Suppressor macrophage (primary cell): Measurements from ENCODE around the gene CTLA4.

Experiments used
- DNase-seq, 4 experiments: peaks; one replicate each; pipeline ENCODE4 v3.0.0-alpha.2; 2020 to 2022
- total RNA-seq, 17 experiments: gene quantifications; one replicate each; lab custom pipeline; 2026; ENCODE audit warnings: mixed read lengths in 6 of 17, inconsistent platforms in 3 of 17; lab: John Stamatoyannopoulos, UW

CTLA4 gene
- total RNA-seq: 0 to 0.88 (median 0) reads per million in 17 experiments

DNA sequence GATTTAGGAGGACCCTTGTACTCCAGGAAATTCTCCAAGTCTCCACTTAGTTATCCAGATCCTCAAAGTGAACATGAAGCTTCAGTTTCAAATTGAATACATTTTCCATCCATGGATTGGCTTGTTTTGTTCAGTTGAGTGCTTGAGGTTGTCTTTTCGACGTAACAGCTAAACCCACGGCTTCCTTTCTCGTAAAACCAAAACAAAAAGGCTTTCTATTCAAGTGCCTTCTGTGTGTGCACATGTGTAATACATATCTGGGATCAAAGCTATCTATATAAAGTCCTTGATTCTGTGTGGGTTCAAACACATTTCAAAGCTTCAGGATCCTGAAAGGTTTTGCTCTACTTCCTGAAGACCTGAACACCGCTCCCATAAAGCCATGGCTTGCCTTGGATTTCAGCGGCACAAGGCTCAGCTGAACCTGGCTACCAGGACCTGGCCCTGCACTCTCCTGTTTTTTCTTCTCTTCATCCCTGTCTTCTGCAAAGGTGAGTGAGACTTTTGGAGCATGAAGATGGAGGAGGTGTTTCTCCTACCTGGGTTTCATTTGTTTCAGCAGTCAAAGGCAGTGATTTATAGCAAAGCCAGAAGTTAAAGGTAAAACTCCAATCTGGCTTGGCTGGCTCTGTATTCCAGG, at the start of gene CTLA4:
Gene CTLA4 (plus strand): TSS at position 211 of the 640 bp plus-strand sequence. CDS start 172 bp downstream, at position 383.
- no peak for DNase-seq

DNA sequence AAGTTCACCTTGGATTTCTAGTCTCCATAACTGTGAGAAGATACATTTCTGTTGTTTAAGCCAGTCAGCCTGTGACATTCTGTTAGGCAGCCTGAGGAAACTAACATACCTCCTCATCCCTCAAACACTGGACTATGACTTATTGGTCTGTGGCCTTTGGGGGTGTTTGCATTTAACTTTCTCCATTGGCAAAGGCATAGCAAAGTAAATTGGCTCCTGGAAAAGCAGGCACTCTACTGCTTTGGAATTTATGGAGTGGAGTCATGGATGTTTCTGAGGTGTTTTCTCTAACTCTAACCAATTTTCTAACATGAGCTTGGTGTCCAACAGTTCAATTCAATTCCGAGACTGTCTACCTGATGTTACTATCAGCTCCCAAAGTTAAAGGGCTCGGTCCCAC, 48.9 kb upstream of the CTLA4 start:
- DNase-seq: no peak

DNA sequence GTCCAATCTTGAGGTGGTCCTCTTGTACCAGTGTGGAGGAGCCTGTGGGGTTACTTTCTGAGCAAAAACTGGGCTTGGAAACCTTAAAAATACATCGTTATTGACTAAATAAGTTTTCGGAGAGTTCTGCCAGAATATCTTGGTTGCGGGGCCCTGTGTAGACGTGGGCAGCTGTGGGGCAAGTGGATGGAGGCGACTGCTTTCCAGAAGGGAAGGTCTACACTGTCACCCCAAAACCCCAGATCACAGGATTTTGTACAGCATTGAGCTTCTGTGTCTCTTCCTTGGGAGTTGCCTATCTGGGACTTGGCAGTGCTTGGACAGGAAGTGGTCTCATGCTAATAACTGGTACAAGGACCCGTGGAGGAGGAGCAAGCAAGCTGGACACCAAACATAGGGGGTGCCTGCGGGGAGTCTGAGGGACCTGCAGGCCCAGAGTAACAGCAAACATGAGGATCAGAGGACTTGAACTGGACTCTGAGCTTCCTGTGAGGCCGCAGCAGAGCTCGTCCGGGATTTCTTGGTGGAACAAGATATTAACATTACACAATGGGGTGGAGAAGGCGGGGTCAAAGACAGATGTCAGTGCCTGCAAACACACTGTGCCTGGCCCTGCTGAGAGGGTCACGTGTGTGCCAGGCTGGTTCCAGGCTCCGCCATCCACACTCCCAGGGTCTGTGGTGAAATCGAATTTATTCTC, 48.0 kb upstream of the CTLA4 start:
- no peak for DNase-seq

DNA sequence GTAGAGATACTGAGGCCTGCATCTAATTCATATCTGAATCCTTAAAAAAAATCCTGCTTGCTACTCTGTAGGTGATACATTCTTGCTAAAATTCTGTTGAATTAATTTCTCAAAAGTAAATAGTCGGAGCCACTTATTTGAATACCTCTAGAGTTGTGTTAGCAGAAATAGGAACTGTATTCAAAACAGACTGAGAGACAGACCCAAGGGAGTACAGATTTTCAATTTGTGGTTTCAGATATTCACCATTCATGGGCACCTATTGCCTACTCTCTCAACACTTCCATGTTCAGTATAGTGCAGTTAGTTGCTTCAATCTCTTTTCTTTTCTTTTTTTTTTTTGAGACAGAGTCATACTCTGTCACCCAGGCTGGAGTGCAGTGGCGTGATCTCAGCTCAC, 46.6 kb upstream of the CTLA4 start:
- no peak for DNase-seq

- no peak for DNase-seq
Observed at GRCh38 chr2:203822240-203822639, 45.3 kb upstream of the CTLA4 start.

DNA sequence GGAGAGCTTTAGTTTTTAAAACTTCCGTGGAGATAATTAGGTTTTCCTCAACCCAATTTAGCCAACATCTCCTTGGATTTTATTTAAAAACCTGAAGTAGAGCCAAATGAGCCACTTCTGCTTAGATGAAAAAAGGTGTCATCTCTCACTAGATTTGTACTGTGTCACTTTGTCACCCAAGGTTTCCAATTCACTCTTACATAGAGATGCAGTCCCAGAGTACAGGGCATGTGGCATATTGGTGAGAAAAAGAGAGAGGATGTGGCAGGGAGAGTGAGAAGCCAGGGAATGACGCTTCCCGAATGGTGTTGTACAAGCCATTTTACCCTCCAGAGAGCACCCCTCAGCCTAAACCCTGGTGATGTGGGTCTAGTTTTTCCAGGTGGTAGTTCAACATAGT, 44.4 kb upstream of the CTLA4 start:
- no peak for DNase-seq

GRCh38 chr2:203824057-203824456, 43.5 kb upstream of the CTLA4 start:
- peak in 2 of 4 experiments; percentile 19 to 30 for DNase-seq

GRCh38 chr2:203824603-203825002, 43.0 kb upstream of the CTLA4 start:
- peak; percentile 35 to 58 (median 52) for DNase-seq

- no peak for DNase-seq
Observed at GRCh38 chr2:203826704-203827103, 40.9 kb upstream of the CTLA4 start.

GRCh38 chr2:203830304-203831055, 37.1 kb upstream of the CTLA4 start:
- peak in 3 of 4 experiments; percentile 33 to 57 (median 34) for DNase-seq

DNA sequence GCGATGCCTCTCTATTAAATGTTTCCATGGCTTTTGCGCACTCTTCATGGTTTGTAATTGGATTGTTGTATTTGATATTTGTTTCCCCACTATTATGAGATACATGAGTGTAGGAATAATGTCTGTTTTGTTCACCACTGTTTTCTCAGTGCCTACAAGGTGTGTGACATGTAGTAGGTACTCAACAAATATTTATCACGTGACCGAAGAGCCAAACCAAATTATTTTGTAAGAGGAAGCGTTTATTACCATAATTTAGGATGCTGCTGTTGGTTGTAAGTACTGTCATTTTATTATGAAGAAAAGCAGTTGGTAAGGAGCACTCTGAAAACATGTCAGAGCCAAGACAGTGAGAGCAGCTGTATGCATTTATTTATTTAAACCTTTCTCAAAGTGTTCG, 32.2 kb upstream of the CTLA4 start:
- no peak for DNase-seq

DNA sequence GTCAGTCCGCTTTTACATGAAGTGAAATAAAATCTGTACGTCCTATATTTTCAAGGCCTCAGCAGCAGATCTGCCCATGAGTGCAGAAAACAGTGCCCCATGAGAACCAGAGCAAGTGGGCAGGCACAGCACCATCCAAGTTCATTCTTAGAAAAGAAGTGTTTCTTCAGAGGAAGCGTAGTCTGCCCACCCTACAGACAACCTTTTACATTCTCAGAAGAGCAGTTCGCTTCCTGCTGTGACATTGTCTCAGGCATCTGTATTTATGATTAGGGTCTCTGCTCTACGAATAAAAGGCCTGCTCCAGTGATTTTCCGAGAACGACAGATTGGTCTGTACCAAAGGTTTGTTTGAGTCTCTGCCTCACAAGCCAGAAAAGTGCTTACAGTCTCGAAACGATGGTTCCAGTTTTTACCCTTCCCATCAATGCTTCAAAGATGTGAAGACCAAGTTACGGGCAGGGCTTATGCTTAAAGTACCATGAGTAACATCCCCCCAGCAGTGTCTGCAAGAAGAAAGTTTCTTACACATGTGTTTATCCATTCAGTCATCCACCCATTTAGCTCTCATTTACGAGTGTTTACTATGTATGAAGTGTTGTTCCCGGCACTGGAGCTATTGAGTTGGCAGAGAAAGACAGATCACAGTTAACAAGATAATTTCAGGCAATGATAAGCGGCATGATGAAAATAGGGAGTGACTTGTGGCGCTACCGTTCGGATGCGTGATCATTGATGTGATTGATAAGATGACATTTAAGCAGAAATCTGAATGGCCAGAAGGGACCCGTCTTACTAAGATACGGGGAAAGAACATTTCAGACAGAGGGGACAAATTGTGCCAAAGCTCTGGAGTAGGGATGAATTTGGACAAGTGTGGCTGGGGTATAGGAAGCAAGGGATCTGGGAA, 31.4 kb upstream of the CTLA4 start:
- no peak for DNase-seq

DNA sequence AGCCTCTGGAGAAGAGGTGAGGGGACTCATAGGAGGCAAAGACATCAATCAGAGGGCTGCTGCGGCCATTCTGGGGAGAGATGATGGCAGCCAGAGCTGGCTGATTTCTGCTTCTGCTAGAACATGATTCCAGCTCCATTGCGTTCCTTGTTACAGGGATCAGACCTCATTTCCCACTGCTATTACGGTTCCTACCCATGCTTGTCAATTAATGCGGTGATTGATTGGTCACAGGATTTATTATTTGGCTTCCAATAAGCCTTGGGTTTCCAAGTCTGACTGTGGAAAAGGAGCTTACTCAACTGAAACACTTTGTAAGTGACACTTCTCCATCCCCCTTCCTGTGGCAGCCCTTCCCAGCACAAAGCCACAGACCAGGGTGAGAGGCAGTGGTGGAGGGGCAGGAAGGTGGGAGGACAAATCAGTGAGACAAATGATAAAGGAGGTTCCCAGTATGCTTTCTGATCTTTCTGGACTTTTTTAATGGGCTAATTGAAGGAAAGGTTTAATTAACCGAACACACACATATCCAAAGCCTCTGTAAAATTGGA, 26.8 kb upstream of the CTLA4 start:
- DNase-seq: no peak

GRCh38 chr2:203841654-203842053, 25.9 kb upstream of the CTLA4 start:
- no peak for DNase-seq

GRCh38 chr2:203842373-203842772, 25.2 kb upstream of the CTLA4 start:
- DNase-seq: no peak

GRCh38 chr2:203846490-203847105, 21.0 kb upstream of the CTLA4 start:
- no peak for DNase-seq

- no peak for DNase-seq
Observed at GRCh38 chr2:203849010-203849409, 18.6 kb upstream of the CTLA4 start.

GRCh38 chr2:203852760-203853159, 14.8 kb upstream of the CTLA4 start:
- no peak for DNase-seq

GRCh38 chr2:203853271-203853670, 14.3 kb upstream of the CTLA4 start:
- no peak for DNase-seq

GRCh38 chr2:203853722-203854121, 13.8 kb upstream of the CTLA4 start:
- no peak for DNase-seq

- DNase-seq: no peak
Observed at GRCh38 chr2:203855274-203855673, 12.3 kb upstream of the CTLA4 start.

DNA sequence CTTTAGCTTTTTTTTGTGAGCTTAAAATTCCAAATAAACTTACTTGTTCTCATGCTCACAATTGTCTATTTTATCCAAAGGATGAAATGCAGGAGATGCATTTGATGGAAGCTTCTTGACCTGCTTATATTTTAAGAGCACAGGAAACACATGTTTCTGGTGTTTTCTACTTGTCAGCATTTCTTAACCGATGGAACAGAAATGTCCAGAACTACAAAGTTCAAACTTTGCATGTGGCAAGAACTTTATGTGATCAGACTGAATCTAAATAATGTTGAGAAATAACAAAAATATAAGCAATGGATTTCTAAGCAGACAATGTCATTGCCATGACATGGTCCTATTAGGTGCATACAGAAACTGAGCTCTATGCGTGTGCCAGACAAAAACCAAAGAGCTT, 9.9 kb upstream of the CTLA4 start:
- peak in 2 of 4 experiments; percentile 28 to 49 for DNase-seq
